ENCODE measurements around the gene ZNF521. TPM values are rescaled to one million over a fixed set of nuclear protein-coding genes. Genes with fewer than 3 reads are reported as not detected.

Gene ZNF521
- total and polyA plus RNA-seq, 2 of the 13 experiments (the other 11 are each of a cell fraction or from before 2014, with no cell fraction given), result 0.02 TPM; not detected in 1

- no peaks in the 10 kb centered on the region for H3K4me1 ChIP-seq (ENCODE audit: insufficient read depth, low read length)
- in situ Hi-C loops (cut with HindIII; ENCODE audit: extremely low pct_ligation_motif_present, low pct_unique_long_range_greater_than_20kb) (no loop called here), intact Hi-C loops (cut with micrococcal nuclease; ENCODE audit: unreplicated experiment) (no loop called here)
- 10% methylated on average over 9 of the region's 9 CpGs for WGBS (ENCODE audit: low lambda C conversion rate)
- no peaks in the 10 kb centered on the region for H4K20me1 ChIP-seq (ENCODE audit: insufficient read depth, low read length)
- H3K9me3 ChIP-seq (ENCODE audit: low read length), result no peaks in the 10 kb centered on the region
- H3K9ac ChIP-seq (ENCODE audit: insufficient read depth, low read depth, low read length), result no peak overlapping the region
- H3K79me2 ChIP-seq (ENCODE audit: insufficient read depth, low read length), result no peaks in the 10 kb centered on the region
- no TSS peak for BruUV-seq (replicated peaks)
- no peak for ATAC-seq
- no peak overlapping the region for H3K27ac ChIP-seq (ENCODE audit: extremely low read length, insufficient read depth, low read length)
- no peak for FAIRE-seq
- H3K4me3 ChIP-seq (replicated peaks in 1 of 3; ENCODE audit: insufficient read depth in 1 of 3, low read depth in 2 of 3, low read length in 3 of 3), result no peak overlapping the region
- no peak overlapping the region for H2AFZ ChIP-seq (ENCODE audit: low read length)
- 0 out of 5 replicates have a peak, but pooled peaks cover 0 to 2% of the 10 kb centered on the region in 2 experiments for H3K27me3 ChIP-seq (ENCODE audit: control insufficient read depth in 1 of 2, insufficient read depth in 2 of 2, low read length in 2 of 2)
- ChIA-PET CTCF (ENCODE audit: low intra/inter-chr PET ratio, low total read pairs) (no interaction called here), POLR2A (no interaction called here)
- no peak for DNase-seq (ENCODE audit: low spot score)
- H3K4me2 ChIP-seq (ENCODE audit: low read depth, low read length), result no peak overlapping the region
- H3K36me3 ChIP-seq (replicated peaks in 1 of 2; ENCODE audit: control insufficient read depth in 1 of 2, insufficient read depth in 2 of 2, low read length in 2 of 2), result no peaks in the 10 kb centered on the region
- no peak for TF ChIP-seq MTA1 (CRISPR knock-in tag; IDR thresholded peaks at IDR 0.05; ENCODE audit: borderline replicate concordance)
- no peak for TF ChIP-seq ZNF136 (CRISPR knock-in tag; IDR thresholded peaks at IDR 0.05; ENCODE audit: low read depth)
- no peak for TF ChIP-seq ZNF740 (CRISPR knock-in tag; IDR thresholded peaks at IDR 0.05)
- TF ChIP-seq ZNF839 (CRISPR knock-in tag; IDR thresholded peaks at IDR 0.05; ENCODE audit: borderline replicate concordance), result no peak
- no peak for TF ChIP-seq DNMT3B (CRISPR knock-in tag; conservative IDR thresholded peaks at IDR 0.05)
- TF ChIP-seq ZFY (CRISPR knock-in tag; IDR thresholded peaks at IDR 0.05), result no peak
- no peak for TF ChIP-seq HOMEZ (CRISPR knock-in tag; IDR thresholded peaks at IDR 0.05; ENCODE audit: low read depth)
- no peak for TF ChIP-seq CENPX (CRISPR knock-in tag; IDR thresholded peaks at IDR 0.05)
- no peak for TF ChIP-seq IKZF4 (CRISPR knock-in tag; IDR thresholded peaks at IDR 0.05; ENCODE audit: borderline replicate concordance, low read depth, not compliant biosample characterization)
- TF ChIP-seq MAFF (IDR thresholded peaks at IDR 0.05; ENCODE audit: low read depth, low read length), result no peak
- TF ChIP-seq WIZ (CRISPR knock-in tag; IDR thresholded peaks at IDR 0.05), result no peak
- TF ChIP-seq E2F5 (CRISPR knock-in tag; conservative IDR thresholded peaks at IDR 0.05), result no peak
- no peak for TF ChIP-seq NFYB (CRISPR knock-in tag; IDR thresholded peaks at IDR 0.05)
- TF ChIP-seq ZNF781 (CRISPR knock-in tag; IDR thresholded peaks at IDR 0.05; ENCODE audit: borderline replicate concordance, not compliant biosample characterization), result no peak
- no peak for TF ChIP-seq ELK4 (CRISPR knock-in tag; IDR thresholded peaks at IDR 0.05; ENCODE audit: borderline replicate concordance)
- TF ChIP-seq ARID2 (CRISPR knock-in tag; IDR thresholded peaks at IDR 0.05; ENCODE audit: borderline replicate concordance), result no peak
- no peak for TF ChIP-seq ZGPAT (CRISPR knock-in tag; IDR thresholded peaks at IDR 0.05)
Observed at GRCh38 chr18:25289001-25289631, 62.9 kb downstream of the ZNF521 start.
